Psoas muscle (tissue), 8 donors: ENCODE results near the gene SGCD. TPM values are rescaled to one million over a fixed set of nuclear protein-coding genes. Genes with fewer than 3 reads are reported as not detected.

Experiments
- ATAC-seq, 4 donors: fragments of 200-7000 bp; cut with Tn5 transposase; one replicate each; pipeline ENCODE4 v1.9.1; 2020; ENCODE audit warnings: moderate library complexity in 3 of 4, mild to moderate bottlenecking in 2 of 4
- DNase-seq, 2 donors: peaks; one replicate each; pipeline ENCODE4 v3.0.0-alpha.2; 2020
- H3K27ac ChIP-seq: fragments of 200-600 bp; one replicate; pipeline ENCODE4 v1.8.0; 2022
- H3K27me3 ChIP-seq, 3 donors: fragments of 200-600 bp in 1 of 3; one replicate each; pipeline versions ENCODE4 v1.6.1 to v1.8.0; 2013 to 2022; ENCODE audit warnings: low read length in 2 of 3, mild to moderate bottlenecking in 2 of 3, moderate library complexity in 1 of 3; ENCODE audit not compliant: insufficient read depth in 3 of 3
- H3K36me3 ChIP-seq, 2 donors: fragments of 200-600 bp in 1 of 2; one replicate each; pipeline versions ENCODE4 v1.6.1 to v1.8.0; 2013 to 2022; ENCODE audit warnings: low read depth in 1 of 2, mild to moderate bottlenecking in 1 of 2, moderate library complexity in 1 of 2; ENCODE audit not compliant: insufficient read depth in 1 of 2
- H3K4me1 ChIP-seq: fragments of 200-600 bp; one replicate; pipeline ENCODE4 v1.8.0; 2022
- H3K4me3 ChIP-seq: fragments of 200-600 bp; one replicate; pipeline ENCODE4 v1.8.0; 2022; ENCODE audit warnings: mild to moderate bottlenecking
- H3K9me3 ChIP-seq: fragments of 200-600 bp; one replicate; pipeline ENCODE4 v1.8.0; 2022
- CTCF ChIP-seq: fragments of 200-600 bp; IDR thresholded peaks from one replicate; pipeline ENCODE4 v1.8.0; 2022; ENCODE audit warnings: antibody characterized with exemption
- WGBS, 3 donors: extraction: QIAGEN DNeasy Blood & Tissue Kit; methylation state at CpG; one replicate each; pipeline versions ENCODE4 v1.1.6 to v1.1.7; 2013; 5-methylcytosine and 5-hydroxymethylcytosine counted together
- intact Hi-C, 2 donors: fragments of 100-400 bp; cut with DNase I; formaldehyde crosslinking; loops; one replicate each; pipeline versions ENCODE4 v1.11.0 to v1.14.2; 2022
- long read RNA-seq, 2 donors: library from polyadenylated mRNA; unstranded; transcript quantifications; one replicate each; pipeline ENCODE4 v2.0.0, GENCODE V29; 2021
- polyA plus RNA-seq, 3 donors: library from polyadenylated mRNA; stranded (reverse); fragments of 200-250 nt; gene quantifications; one replicate each; pipeline ENCODE4 v1.2.3, GENCODE V29; 2013
- total RNA-seq, 4 donors: library from RNA; stranded (reverse); fragmentation: NEBNext Ultra II Directional in 2 of 4; extraction: Animal tissue kit (Norgen Biotek cat#: 25700) in 2 of 4; gene quantifications; one replicate each; pipeline versions ENCODE4 v1.2.1 to v1.2.4, GENCODE V29; 2021 to 2023
- donor health status: healthy with polysubstance abuse.
- donor health status: DM: no; HTN: no; CAD: no; lungs with moderate emphysema.
- donor health status: Bipolar disorder and iron deficiency.
- donor health status: healthy.
- donor health status: DM: yes; HTN: yes; CAD: no.
- donor health status: DM: no; HTN: no; CAD: no.
- donor health status: DM: no; HTN: no; CAD: no.
- donor health status: DM: yes; HTN: yes; CAD: no.

Gene SGCD
- 10 to 100 TPM; 28.4 to 51.5 (median 38.9) TPM for total RNA-seq
- polyA plus RNA-seq, result 10 to 100 TPM; 13.2 to 33.2 (median 24.7) TPM
- long read RNA-seq, donor 1, transcript SGCD-201 (9 exons, 1,606 nt), result major isoform, 7 of 17 reads
- long read RNA-seq, donor 1, partial matches to known transcripts, result 0 of 17 reads
- long read RNA-seq, donor 1, other reads (novel, unspliced or antisense), result 10 of 17 reads
- long read RNA-seq, donor 2, transcript SGCD-201 (9 exons, 1,606 nt), result major isoform, 12 of 28 reads
- long read RNA-seq, donor 2, partial matches to known transcripts, result 3 of 28 reads
- long read RNA-seq, donor 2, other reads (novel, unspliced or antisense), result 13 of 28 reads

DNA sequence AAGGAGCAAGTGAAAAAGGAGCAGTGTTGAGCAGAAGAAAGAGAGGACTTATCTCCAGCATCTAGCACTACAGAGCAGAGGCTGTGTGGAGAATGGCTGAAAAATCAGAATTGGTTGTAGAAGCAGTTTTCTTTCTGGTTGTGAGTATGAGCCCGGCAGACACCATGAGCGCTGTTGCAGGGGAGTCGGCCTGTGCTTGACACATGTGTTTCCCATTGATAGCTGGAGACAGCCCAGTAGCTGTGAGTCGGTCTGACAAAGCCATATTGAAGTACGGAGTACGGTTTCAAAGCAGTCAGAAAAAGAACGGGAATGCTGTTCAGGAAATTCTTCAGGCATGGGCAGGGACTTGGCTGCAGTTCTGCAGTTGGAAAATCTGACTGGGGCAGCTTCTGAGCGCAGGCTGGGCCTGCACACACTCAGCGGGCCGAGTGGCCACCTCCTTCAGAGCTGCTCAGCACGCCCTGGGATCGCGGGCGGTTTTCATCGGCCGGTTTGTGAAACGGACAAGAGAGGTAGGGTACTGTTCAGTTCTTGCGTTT is at the start of gene SGCD:
TSS of gene SGCD (plus strand) at position 447 of the 542 bp plus-strand sequence.
- DNase-seq (peak; percentile 71 to 88), ATAC-seq (peak; percentile 70 to 78 (median 74))
- peak within 1 kb of the TSS; percentile 86 for H3K27ac ChIP-seq
- 8 to 18% (median 12%) methylated on average over 18 of the region's 18 CpGs for WGBS, 3 donors
- no peaks in the 10 kb centered on the region for H3K9me3 ChIP-seq
- no peak for TF ChIP-seq CTCF
- intact Hi-C loops, result loop anchor here (5.0 to 10.0 kb wide), 4 partner anchors 52 to 384 kb away; no protein-coding TSS in a partner anchor
- peak within 1 kb of the TSS; percentile 69 for H3K4me3 ChIP-seq
- H3K27me3 ChIP-seq, result no peaks in the 10 kb centered on the region
- H3K4me1 ChIP-seq, result peaks cover 37% of the 10 kb centered on the region
- H3K36me3 ChIP-seq, result no peaks in the 10 kb centered on the region

DNA sequence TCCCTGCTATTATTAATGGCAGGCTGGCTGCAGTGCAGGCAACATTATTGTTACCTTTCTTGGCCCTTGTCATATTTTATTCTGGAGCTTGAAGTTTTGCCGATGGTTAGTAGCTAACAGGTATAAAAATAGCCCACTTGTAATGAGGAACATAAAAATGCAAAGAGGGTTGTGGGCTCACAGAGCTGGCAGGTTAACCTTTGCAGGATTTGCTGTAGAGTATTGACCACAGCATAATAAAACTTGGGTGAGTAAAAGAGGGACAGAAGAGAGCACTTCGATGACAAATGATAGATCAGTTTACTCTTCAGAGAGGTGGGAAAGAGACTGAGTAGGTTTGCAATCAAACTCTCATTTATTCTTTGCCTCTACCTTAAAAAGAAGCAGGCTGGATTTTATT is 49.7 kb upstream of the SGCD start:
- Histone ChIP-seq H3K27me3 (no peaks in the 10 kb centered on the region), H3K27ac (no peak overlapping the region), H3K4me3 (no peak overlapping the region), H3K9me3 (no peaks in the 10 kb centered on the region), H3K36me3 (no peaks in the 10 kb centered on the region), H3K4me1 (peaks cover 13% of the 10 kb centered on the region)
- intact Hi-C loops, result loop anchor here in 1 of 2 donors (10.0 kb wide), 1 partner anchor 48 kb away; the partner anchor contains the start of gene SGCD
- no peak for TF ChIP-seq CTCF
- DNase-seq (no peak), ATAC-seq (no peak)
- WGBS, 3 donors, result 28 to 47% (median 39%) methylated on average over 2 of the region's 2 CpGs

DNA sequence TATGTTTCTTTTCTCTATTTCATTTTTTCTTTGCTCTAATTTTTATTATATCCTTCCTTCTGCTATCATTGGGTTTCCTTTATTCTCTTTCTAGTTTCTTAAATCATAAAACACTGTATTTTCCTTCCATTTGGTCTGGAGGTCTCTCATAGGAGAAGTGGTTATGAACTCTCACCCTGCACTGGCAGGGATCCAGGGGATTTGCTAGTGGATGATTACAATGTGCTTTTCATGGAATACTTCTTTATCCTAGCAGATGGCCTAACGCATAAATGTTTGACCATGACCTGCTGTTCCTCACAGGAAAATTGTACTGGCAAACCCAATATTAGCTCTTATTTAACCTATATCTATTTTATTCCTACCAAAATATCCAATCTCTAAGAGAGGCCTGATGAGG is 31.5 kb upstream of the SGCD start:
- WGBS, 3 donors, result 33 to 65% (median 62%) methylated on average over 1 of the region's 1 CpG
- H3K4me1 ChIP-seq, result no peaks in the 10 kb centered on the region
- intact Hi-C loops, result no loop called here
- no peak for TF ChIP-seq CTCF
- H3K36me3 ChIP-seq, result no peaks in the 10 kb centered on the region
- H3K27ac ChIP-seq, result no peak overlapping the region
- no peaks in the 10 kb centered on the region for H3K27me3 ChIP-seq
- no peak overlapping the region for H3K4me3 ChIP-seq
- DNase-seq, result no peak
- no peaks in the 10 kb centered on the region for H3K9me3 ChIP-seq
- ATAC-seq, result no peak

DNA sequence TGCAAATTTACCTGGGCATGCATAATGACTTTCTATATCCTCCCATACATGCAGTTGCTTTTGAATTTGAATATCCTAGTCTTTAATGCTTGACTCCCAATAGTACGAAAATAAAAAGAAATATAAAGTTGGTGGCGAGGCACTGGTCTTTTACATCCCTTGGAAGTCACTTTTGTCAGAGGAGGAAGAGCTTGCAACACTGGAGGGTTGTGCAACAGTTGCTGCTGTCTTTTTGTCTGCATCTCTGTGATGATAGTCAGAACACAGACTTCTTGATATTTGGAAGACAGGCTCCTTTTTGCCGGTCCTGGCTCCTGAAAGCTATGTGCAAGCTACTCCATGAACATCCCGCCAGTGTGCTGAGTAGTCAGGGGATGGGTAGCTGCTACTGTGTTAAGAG is 16.8 kb upstream of the SGCD start:
- Histone ChIP-seq H3K27ac (no peak overlapping the region), H3K27me3 (no peaks in the 10 kb centered on the region), H3K4me3 (no peak overlapping the region), H3K36me3 (no peaks in the 10 kb centered on the region), H3K4me1 (no peaks in the 10 kb centered on the region), H3K9me3 (peaks cover 7% of the 10 kb centered on the region)
- 85 to 91% (median 88%) methylated on average over 4 of the region's 4 CpGs for WGBS, 3 donors
- no peak for TF ChIP-seq CTCF
- ATAC-seq (no peak), DNase-seq (no peak)
- intact Hi-C loops, result no loop called here
